Muscle layer of duodenum (tissue), 2 donors: ENCODE results near the gene CREB5.
"Not testable (repeated sequence)": the region's sequence is repeated elsewhere in the genome, so short reads cannot be mapped to it uniquely, and the experiment has no call there.

Experiments used
- H3K27ac ChIP-seq: one replicate; pipeline ENCODE4 v1.7.0; 2013; ENCODE audit warnings: mild to moderate bottlenecking, low read length
- H3K27me3 ChIP-seq: one replicate; pipeline ENCODE4 v1.7.0; 2013; ENCODE audit warnings: low read depth, mild to moderate bottlenecking, control low read depth, low read length
- H3K36me3 ChIP-seq, 2 donors: one replicate each; pipeline ENCODE4 v1.7.0; 2013; ENCODE audit warnings: low read length in 2 of 2, control low read depth in 1 of 2, mild to moderate bottlenecking in 1 of 2; ENCODE audit not compliant: insufficient read depth in 2 of 2, control insufficient read depth in 1 of 2
- H3K4me1 ChIP-seq, 2 donors: one replicate each; pipeline ENCODE4 v1.7.0; 2013; ENCODE audit warnings: low read length in 2 of 2, mild to moderate bottlenecking in 2 of 2, control low read depth in 1 of 2, moderate library complexity in 1 of 2; ENCODE audit not compliant: insufficient read depth in 2 of 2, control insufficient read depth in 1 of 2
- H3K4me3 ChIP-seq, 2 donors: one replicate each; pipeline ENCODE4 v1.7.0; 2013; ENCODE audit warnings: low read length in 2 of 2, low read depth in 1 of 2, mild to moderate bottlenecking in 1 of 2
- H3K9me3 ChIP-seq, 2 donors: one replicate each; pipeline ENCODE4 v1.7.0; 2013; ENCODE audit warnings: low read length in 2 of 2, control low read depth in 1 of 2, mild to moderate bottlenecking in 1 of 2; ENCODE audit not compliant: control insufficient read depth in 1 of 2
- donor health status: healthy.

Gene CREB5

GRCh38 chr7:28605427-28606085 lies 193.2 kb downstream of the CREB5 start:
- no peak overlapping the region for H3K4me3 ChIP-seq
- no peak overlapping the region for H3K27ac ChIP-seq
- H3K9me3 ChIP-seq = no peaks in the 10 kb centered on the region
- H3K36me3 ChIP-seq = no peaks in the 10 kb centered on the region
- peaks cover 0 to 5% of the 10 kb centered on the region in 2 donors for H3K4me1 ChIP-seq
- H3K27me3 ChIP-seq = no peaks in the 10 kb centered on the region

DNA sequence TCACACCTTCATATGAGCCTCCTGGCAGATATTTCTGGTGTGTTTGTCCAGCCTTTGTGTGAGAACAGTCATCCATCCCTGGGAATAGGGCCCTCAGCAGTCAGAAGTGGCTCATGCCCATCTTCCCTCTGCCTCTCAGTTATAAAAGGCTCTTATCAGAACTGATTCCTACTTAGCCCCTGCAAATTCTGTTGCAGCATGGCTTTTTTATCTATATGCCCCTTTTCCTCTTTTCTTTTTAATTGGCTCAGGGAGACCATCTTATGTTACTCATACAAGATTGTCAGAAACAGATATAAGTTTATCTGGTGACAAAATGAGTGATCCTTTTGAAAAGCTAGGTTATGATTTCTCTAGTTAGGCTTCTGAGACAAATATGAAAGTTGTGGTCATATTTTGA lies 194.1 kb downstream of the CREB5 start:
- no peaks in the 10 kb centered on the region for H3K27me3 ChIP-seq
- H3K9me3 ChIP-seq = no peaks in the 10 kb centered on the region
- H3K4me3 ChIP-seq = no peak overlapping the region
- no peak overlapping the region for H3K27ac ChIP-seq
- peaks cover 0 to 5% of the 10 kb centered on the region in 2 donors for H3K4me1 ChIP-seq
- no peaks in the 10 kb centered on the region for H3K36me3 ChIP-seq

GRCh38 chr7:28607855-28608193 lies 195.5 kb downstream of the CREB5 start:
- no peak overlapping the region for H3K4me3 ChIP-seq
- H3K27me3 ChIP-seq = no peaks in the 10 kb centered on the region
- H3K27ac ChIP-seq = no peak overlapping the region
- peaks cover 0 to 5% of the 10 kb centered on the region in 2 donors for H3K4me1 ChIP-seq
- H3K9me3 ChIP-seq = no peaks in the 10 kb centered on the region
- no peaks in the 10 kb centered on the region for H3K36me3 ChIP-seq

DNA sequence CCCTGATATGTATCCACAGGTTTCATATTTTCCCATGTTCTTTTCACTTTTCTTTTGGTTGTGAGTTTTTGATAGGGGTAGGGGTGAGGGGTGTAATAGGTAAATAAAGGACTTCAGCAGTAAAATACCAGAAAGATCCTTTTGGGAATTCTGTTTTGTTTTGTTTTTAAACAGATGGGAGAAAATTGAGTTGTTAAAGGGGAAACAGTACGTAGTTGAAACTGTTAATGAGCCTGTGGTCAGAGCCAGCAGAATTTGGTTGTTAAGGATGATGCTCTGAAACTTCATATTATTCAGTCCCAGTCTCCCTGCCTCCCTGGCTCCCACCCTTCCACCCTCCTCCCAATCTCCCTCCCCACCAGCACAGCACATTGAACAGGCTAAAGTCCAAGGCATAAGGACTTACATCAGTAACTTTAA lies 195.9 kb downstream of the CREB5 start:
- Histone ChIP-seq H3K4me3 (no peak overlapping the region), H3K27ac (no peak overlapping the region), H3K9me3 (no peaks in the 10 kb centered on the region), H3K36me3 (no peaks in the 10 kb centered on the region), H3K27me3 (no peaks in the 10 kb centered on the region), H3K4me1 (peaks cover 0 to 5% of the 10 kb centered on the region in 2 donors)

DNA sequence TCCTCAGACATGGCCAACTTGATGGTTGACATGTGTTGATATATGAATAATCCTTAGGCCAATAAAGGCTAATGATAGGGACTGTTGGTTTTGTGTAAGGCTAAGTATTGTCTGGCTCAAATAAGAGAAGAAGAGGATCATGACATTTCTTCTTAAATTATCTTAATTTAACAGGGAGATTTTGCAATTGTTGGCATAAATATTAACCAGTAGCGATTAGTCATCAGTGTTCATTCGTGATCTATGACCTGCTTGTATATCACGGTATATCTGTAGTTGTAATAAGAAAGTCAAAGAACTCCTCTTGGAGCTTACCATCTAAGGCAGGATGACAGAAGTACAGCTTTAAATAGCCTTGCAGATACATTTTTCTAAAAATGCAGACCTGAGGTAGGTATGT lies 196.4 kb downstream of the CREB5 start:
- no peaks in the 10 kb centered on the region for H3K9me3 ChIP-seq
- peaks cover 0 to 5% of the 10 kb centered on the region in 2 donors for H3K4me1 ChIP-seq
- no peak overlapping the region for H3K4me3 ChIP-seq
- no peak overlapping the region for H3K27ac ChIP-seq
- H3K27me3 ChIP-seq = no peaks in the 10 kb centered on the region
- no peaks in the 10 kb centered on the region for H3K36me3 ChIP-seq

GRCh38 chr7:28609608-28610007 lies 197.3 kb downstream of the CREB5 start:
- Histone ChIP-seq H3K36me3 (no peaks in the 10 kb centered on the region), H3K27ac (no peak overlapping the region), H3K4me3 (no peak overlapping the region), H3K27me3 (no peaks in the 10 kb centered on the region), H3K9me3 (no peaks in the 10 kb centered on the region), H3K4me1 (peaks cover 0 to 5% of the 10 kb centered on the region in 2 donors)

- not testable (repeated sequence) for H3K4me1 ChIP-seq, H3K27ac ChIP-seq, H3K27me3 ChIP-seq, H3K36me3 ChIP-seq, H3K4me3 ChIP-seq, H3K9me3 ChIP-seq
These were observed 199.1 kb downstream of the CREB5 start for GRCh38 chr7:28611399-28611897.

DNA sequence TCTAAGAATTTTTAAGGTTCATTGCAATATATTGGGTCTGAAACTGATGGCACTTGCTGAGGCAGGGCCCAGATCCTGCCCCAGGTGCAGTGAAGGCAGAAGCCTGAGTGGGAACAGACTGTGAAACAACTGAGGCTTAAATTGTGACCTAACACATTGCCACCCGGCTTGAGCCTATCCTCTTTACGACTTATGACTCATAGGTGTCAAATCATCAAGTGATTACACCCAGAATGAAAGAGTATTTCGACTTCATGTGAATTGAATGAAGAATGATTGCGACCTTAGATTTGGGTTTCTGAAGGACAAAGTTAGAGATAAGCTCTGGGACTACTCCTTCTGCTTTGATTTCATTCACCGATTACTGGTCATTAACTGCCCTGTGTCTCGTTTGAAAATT lies 200.9 kb downstream of the CREB5 start:
- Histone ChIP-seq H3K27ac (no peak overlapping the region), H3K4me1 (no peaks in the 10 kb centered on the region), H3K36me3 (no peaks in the 10 kb centered on the region), H3K27me3 (no peaks in the 10 kb centered on the region), H3K9me3 (no peaks in the 10 kb centered on the region), H3K4me3 (no peak overlapping the region)

DNA sequence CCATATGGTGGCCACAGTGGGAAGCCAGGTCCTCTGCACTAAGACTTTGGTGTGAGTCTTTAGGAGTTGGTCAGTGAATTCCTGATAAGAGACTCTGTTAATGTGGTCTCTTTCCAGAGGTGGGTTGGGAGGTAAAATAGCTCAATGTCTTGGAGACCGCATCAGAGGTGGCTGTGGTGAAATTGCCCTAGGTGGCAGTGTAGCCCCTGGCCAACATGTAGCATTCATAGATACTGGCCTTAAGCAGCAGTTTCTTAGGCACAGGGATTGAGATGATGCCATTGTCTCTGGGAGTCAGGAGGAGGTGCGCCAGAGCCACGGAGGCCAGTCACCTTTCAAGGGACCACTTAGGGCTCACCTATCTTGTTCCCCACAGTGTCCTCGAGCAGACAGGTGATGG lies 202.8 kb downstream of the CREB5 start:
- Histone ChIP-seq H3K4me3 (no peak overlapping the region), H3K36me3 (no peaks in the 10 kb centered on the region), H3K4me1 (no peaks in the 10 kb centered on the region), H3K9me3 (no peaks in the 10 kb centered on the region), H3K27ac (no peak overlapping the region), H3K27me3 (no peaks in the 10 kb centered on the region)

DNA sequence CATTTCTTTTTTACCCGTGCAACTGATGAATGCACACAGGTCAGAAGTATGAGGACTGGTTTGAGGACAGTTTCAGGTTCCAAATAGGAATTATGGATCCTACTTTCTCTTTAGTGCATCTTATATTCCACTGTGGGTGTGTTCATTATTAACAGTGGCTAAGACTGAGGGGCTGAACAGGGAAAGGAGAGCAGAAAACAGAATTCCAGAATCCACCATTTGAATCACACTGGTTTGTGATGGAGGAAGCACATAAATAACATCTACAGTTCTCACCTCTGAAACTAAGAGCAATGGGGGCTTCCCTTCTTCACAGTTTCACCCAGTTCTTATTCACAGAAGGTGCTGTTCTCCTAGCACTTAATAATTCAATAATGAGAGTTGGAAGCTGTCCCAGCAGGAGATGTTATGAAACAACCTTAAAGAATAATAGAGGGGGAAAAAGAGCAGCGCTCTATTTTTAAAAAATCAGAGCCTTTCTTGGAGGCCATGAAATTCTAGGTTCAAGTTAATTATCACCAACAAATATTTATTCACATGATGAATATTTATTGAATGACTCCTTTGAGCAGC lies 205.1 kb downstream of the CREB5 start:
- H3K4me3 ChIP-seq = no peak overlapping the region
- no peaks in the 10 kb centered on the region for H3K36me3 ChIP-seq
- H3K9me3 ChIP-seq = no peaks in the 10 kb centered on the region
- no peak overlapping the region for H3K27ac ChIP-seq
- no peaks in the 10 kb centered on the region for H3K27me3 ChIP-seq
- no peaks in the 10 kb centered on the region for H3K4me1 ChIP-seq

DNA sequence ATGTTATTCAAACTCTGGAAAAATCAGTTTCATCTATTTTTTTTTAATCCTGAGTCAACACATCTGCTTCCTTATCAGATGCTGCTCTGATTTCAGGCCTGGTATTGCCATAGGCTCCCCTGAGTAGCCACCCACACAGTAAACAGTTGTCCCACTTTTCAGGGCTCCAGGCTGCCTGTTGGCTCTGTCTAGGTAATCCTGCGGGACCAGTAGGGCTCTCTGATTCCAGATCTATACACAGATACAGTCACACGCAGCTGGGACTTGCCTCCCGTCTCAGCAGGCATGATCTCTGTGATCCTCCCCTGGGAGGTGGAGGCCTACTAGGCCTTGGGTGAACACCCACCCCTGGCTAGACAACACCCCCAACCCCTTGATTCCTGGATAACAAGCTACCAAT lies 206.1 kb downstream of the CREB5 start:
- Histone ChIP-seq H3K9me3 (no peaks in the 10 kb centered on the region), H3K27ac (no peak overlapping the region), H3K36me3 (no peaks in the 10 kb centered on the region), H3K4me1 (no peaks in the 10 kb centered on the region), H3K4me3 (no peak overlapping the region), H3K27me3 (no peaks in the 10 kb centered on the region)

- no peaks in the 10 kb centered on the region for H3K9me3 ChIP-seq
- H3K4me1 ChIP-seq = peaks cover 0 to 5% of the 10 kb centered on the region in 2 donors
- H3K4me3 ChIP-seq = no peak overlapping the region
- H3K27ac ChIP-seq = no peak overlapping the region
- no peaks in the 10 kb centered on the region for H3K36me3 ChIP-seq
- H3K27me3 ChIP-seq = no peaks in the 10 kb centered on the region
These were observed 206.9 kb downstream of the CREB5 start for GRCh38 chr7:28619256-28619655.
